Measurements from ENCODE around the gene STK16.

Gene STK16

DNA sequence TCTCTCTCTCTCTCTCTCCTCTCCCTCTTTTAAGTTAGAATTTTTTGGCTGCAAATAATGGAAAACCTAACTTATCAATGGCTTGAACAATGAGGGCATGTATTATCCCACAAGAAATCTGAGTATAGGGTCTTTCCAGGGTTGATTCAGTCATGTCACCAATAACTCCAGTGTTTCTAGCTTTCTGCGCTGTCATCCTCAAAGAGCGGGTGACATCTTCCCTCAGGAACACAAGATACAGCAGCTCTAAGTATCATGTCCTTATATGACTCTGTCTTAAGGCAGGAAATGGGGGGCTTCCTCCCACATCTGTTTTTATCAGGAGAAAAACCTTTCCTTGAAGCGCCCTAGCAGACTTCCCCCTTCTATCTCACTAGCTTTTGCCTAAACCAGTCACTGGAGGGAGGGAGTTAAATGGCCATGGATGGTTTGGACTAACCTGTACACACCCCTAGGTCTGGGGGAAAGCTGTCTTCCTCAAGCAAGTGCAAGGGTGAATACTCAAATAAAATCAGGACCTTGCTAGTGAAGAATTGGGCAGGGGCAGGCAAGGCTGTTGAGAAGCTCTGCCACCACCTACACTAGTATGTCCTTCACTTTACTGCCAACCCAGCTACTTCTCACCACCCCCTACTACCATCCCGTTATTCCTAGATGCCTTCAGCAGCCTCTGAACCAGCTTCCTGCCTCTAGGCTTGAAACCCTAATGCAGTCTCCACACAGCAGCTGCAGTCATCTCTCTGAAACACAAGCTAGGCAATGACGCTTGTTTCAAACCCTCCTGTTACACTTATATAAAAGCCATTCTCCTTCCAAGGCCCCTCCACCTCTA, 16.0 kb downstream of the STK16 start:
- H3K4me3 ChIP-seq (ENCODE audit: low read length) = no peak overlapping the region

DNA sequence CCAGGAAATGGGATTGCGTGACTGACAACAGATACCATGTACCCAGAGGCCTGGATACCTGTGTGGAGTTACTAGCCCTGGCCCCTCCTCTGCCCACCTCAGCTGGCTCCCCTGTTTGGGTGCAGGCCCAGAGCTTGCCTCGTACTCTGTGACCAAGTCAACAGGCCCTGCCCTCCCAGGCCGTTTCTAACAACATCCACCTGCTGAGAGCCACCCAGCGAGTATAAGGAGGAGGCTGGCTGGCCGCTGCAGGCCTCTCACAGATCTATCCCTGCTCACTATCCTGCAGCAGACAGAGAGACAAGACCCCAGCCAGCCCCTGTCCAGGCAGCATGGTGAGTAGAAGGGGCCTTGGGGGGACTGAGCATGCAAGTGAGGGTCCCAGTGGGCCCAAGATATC, 21.0 kb downstream of the STK16 start:
- TF ChIP-seq ZNF274 (IDR thresholded peaks at IDR 0.05; ENCODE audit: low read depth, low read length) = no peak
- H3K4me3 ChIP-seq (ENCODE audit: low read length) = no peak overlapping the region

More for the DNA sequence above, 16.0 kb downstream of the STK16 start:
- TF ChIP-seq ZNF274 (IDR thresholded peaks at IDR 0.05; ENCODE audit: low read depth, low read length) = no peak

DNA sequence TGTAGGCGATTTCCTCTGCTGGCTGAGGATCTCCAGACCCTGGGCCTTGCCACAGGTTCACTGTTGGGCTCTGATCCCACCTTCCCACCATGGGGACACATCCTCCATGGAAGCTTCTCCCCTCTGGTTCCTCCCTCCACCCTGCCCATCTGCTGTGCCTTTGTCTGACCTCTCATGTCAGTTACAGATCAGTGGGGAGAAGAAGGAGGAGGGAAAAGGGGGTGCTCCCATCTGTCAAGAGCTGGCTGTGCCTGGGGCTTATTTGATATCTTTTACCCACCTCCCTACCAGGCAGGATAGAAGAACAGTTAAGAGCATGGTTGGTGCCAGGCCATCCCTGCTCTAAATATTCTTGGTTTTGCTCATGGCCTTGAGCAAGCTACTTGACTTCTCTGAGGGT, 21.6 kb downstream of the STK16 start:
- no peak for TF ChIP-seq ZNF274 (IDR thresholded peaks at IDR 0.05; ENCODE audit: low read depth, low read length)
- H3K4me3 ChIP-seq (ENCODE audit: low read length) = no peak overlapping the region

DNA sequence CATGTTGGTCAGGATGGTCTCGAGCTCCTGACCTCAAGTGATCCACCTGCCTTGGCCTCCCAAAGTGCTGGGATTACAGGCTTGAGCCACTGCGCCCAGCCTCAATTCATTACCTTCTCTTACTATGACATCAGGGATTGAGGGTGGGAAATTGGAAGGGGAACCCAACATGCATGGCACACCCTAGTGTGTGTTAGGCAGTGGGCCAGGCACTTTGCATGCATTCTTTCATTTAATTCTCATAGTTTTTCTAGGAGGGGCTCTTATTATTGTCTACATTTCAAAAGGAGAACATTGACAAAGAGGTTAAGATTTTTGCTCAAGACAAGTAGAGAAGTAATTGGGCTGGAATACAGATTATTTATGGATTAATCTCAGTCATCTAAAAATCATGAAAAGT, 23.0 kb downstream of the STK16 start:
- no peak for TF ChIP-seq ZNF274 (IDR thresholded peaks at IDR 0.05; ENCODE audit: low read depth, low read length)
- no peak overlapping the region for H3K4me3 ChIP-seq (ENCODE audit: low read length)

DNA sequence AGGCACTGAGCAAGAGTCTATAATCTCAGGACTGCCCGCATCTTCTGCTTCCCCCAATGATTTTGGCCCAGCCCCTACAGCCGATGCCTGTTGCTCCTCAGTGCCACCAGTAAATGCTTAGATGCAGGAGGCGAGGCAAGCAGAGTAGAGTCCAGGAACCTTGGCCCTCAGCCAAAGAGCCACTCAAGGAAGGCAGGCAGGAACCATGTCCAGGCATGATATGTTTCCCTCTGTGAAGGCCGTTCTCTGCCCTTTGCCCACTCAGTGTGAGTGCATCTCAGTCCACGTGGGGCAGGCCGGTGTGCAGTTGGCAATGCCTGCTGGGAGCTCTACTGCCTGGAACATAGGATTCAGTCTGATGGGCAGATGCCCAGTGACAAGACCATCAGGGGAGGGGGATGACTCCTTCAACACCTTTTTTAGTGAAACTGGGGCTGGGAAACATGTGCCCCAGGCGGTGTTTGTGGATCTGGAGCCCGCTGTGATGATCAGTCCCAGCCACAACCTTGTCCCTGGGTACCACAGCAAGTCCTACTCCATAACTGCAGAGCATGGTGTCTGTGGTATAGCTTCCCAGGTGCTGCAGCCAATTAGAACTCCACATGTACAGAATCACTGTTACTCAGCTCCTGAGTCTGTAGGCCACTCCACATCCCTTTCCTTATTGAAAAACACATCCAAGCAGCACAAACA, 24.2 kb downstream of the STK16 start:
- TF ChIP-seq ZNF274 (IDR thresholded peaks at IDR 0.05; ENCODE audit: low read depth, low read length) = no peak
- H3K4me3 ChIP-seq (ENCODE audit: low read length) = no peak overlapping the region

DNA sequence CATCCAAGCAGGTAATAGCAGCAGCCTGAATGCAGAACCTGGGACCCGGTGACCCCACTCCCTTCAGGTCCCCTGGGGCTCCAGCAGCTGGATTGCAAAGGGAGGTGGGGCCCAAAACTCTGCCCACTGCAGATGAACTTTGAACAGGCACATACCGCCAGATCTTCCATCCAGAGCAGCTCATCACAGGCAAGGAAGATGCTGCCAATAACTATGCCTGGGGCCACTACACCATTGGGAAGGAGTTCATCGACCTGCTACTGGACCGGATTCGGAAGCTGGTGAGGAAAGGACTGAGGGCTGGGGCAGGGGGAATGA, 24.7 kb downstream of the STK16 start:
- TF ChIP-seq ZNF274 (IDR thresholded peaks at IDR 0.05; ENCODE audit: low read depth, low read length) = no peak
- no peak overlapping the region for H3K4me3 ChIP-seq (ENCODE audit: low read length)

DNA sequence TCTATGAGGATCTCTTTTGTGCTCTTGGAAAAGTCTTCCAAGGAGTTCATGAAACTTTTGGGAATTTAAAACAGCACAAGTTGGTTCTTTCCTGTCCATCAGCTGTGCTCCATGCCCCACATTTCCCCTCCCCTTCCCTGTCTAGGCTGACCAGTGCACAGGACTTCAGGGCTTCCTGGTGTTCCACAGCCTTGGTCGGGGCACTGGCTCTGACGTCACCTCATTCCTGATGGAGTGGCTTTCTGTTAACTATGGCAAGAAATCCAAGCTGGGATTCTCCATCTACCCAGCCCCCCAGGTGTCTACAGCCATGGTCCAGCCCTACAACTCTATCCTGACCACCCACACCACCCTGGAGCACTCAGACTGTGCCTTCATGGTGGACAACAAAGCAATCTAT, 25.7 kb downstream of the STK16 start:
- TF ChIP-seq ZNF274 (IDR thresholded peaks at IDR 0.05; ENCODE audit: low read depth, low read length) = no peak
- no peak overlapping the region for H3K4me3 ChIP-seq (ENCODE audit: low read length)

DNA sequence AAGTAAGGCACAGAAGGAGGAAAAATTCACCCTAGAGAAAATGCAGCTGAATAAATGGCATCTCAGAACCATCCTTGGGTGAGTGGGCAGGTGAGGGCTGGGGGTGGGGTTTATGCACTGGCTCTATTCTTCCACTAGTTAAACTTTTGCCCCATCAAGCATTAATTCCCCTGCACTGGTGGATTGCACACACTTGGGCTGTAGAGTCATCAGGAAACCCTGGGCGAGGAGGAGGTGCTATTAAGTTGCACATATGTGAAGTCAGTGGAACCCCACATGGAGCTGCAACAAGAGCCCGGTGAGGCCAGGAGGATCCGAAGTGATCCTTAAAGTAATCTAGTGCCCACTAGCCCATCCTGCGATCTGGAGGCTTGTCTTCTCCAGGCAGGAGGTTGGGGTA, 27.1 kb downstream of the STK16 start:
- TF ChIP-seq ZNF274 (IDR thresholded peaks at IDR 0.05; ENCODE audit: low read depth, low read length) = no peak
- no peak overlapping the region for H3K4me3 ChIP-seq (ENCODE audit: low read length)

DNA sequence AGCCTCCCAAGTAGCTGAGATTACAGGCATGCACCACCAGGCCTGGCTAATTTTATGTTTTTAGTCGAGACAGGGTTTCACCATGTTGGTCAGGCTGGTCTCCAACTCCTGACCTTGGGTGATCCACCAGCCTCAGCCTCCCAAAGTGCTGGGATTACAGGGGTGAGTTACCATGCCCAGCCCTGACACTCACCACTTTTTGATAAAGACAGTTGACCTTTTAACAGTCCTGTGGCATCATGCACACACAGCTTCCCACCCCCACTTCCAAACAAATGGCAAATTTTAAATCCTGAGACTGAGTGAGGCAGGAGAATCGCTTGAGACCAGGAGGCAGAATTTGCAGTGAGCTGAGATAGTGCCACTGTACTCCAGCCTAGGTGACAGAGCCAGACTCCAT, 27.7 kb downstream of the STK16 start:
- H3K4me3 ChIP-seq (ENCODE audit: low read length) = no peak overlapping the region
- no peak for TF ChIP-seq ZNF274 (IDR thresholded peaks at IDR 0.05; ENCODE audit: low read depth, low read length)

DNA sequence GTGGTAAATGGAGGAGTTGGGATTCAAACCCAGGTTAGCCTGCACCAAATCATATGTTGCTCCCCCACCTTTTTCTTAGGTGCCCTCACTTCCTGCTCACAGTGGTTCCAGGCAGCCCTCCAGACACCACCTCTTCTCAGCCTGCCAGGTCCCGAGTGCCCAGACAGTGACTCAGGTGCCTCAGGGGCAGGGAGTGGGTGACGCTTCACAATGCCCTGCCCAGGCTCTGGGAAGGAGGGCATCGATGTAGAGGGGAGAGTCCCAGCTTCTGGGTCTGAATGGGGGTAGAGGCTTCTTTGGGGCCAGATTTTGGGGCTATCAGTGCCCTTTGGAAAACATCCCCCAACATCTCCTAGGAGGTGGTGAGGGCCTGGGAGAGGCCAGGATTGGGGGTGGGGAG, 28.7 kb downstream of the STK16 start:
- H3K4me3 ChIP-seq (ENCODE audit: low read length) = no peak overlapping the region
- TF ChIP-seq ZNF274 (IDR thresholded peaks at IDR 0.05; ENCODE audit: low read depth, low read length) = no peak

DNA sequence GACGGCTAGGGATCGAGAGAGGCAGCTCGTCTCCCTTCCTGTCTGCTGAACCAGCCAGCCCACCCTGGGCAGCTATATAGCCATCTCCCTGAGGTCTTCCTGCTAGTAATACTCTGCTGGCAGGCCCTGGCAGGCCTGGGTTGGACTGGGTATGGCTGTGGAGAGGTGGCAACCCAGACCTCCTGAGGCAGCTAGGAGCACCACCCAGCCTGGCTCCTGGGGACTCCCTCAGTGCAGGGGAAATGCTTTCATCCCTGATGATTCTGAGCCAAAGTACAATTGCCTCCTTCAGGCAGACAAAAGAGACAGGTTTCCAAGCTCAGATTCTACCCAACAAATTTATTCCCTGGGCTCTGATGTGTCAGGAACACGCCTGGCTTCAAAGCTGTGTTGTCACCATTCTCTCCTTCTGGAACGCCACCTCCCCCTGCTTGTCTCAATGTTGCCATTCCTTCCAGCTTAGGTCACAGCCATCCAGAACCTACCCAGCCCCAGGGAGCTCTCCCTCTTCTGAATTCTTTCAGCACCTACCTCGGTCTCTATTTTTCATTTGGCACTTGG, 29.2 kb downstream of the STK16 start:
- no peak overlapping the region for H3K4me3 ChIP-seq (ENCODE audit: low read length)
- no peak for TF ChIP-seq ZNF274 (IDR thresholded peaks at IDR 0.05; ENCODE audit: low read depth, low read length)

DNA sequence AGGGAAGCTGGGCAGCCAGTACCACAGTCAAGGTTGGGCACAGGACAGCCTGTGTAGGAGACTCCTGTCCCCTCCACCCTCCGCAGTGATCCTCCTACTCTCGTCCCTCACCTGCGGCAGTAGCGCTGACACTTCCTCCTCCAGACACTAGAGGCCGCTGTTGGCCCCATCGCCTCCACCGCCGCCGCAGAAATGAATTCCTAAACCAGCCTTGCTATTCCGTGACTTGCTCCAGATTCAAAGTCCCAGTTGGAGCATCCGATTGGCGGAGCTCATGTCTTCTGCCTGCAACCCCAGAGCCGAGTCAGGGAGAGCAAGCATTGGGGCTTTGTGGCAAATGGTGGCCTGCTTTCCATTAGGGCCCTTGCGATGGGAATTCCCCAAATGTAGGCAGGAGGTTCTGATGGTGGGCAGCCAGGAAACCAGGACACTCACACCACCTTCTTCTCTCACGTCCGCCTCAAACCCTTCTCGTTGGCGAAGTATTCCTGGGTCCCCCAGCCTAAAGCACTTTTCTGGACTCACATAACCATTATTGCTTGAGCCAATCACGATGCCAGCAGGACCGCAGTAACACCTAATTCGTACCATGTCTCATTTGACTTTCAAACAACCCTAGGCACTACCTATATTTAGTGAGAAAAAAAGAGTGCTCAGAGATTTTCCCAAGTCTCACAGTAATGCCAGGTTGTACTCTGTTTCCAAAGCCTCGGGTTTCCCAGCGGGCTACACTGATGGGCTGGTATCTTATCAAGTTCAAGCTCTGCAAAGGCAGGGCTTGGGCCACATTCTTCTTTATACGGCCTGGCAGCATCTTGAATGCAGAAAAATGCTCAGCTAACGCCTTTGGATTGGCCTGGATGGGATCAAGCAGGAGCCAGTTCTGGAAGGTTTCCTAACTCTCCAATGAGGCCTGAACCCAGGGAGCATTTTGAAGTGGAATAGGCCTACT, 32.7 kb downstream of the STK16 start:
- peak overlapping the region; percentile 53; the same call in 1 of the 2 replicates for H3K4me3 ChIP-seq (ENCODE audit: low read length)
- no peak for TF ChIP-seq ZNF274 (IDR thresholded peaks at IDR 0.05; ENCODE audit: low read depth, low read length)

DNA sequence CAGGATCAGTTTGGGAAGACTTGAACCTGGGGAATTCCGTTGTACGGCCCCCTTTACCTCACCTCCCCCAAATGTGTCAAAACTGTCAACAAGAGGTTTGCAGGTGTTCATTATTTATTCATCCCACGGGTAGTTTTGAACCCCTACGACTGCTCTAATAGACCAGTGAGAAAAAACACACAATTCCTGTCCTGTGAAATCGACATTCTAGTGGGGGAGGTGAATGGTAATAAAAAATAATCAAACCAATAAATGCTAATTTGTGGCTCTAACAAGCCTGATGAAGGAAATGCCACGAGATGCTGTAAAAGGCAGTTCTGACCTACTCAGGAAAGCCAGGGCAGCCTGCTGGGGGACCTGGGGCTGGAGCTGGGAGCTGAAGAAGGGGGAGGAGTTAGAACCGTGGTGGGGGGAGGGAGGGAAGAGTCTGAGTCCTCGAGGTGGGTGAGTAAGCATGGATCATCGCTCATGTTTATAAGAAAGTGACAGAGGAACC, 33.4 kb downstream of the STK16 start:
- peak overlapping the region; percentile 53; the same call in 1 of the 2 replicates for H3K4me3 ChIP-seq (ENCODE audit: low read length)
- no peak for TF ChIP-seq ZNF274 (IDR thresholded peaks at IDR 0.05; ENCODE audit: low read depth, low read length)
